Caco-2 (cell line): ENCODE measurements around the gene TCF12. TPM values are rescaled to one million over a fixed set of nuclear protein-coding genes. Genes with fewer than 3 reads are reported as not detected.

Experiments used
- BruUV-seq: library from RNA; stranded (reverse); fragments of 400-500 nt; replicated peaks from 2 replicates; lab custom pipeline; 2021; lab: Mats Ljungman, UMichigan
- CTCF ChIA-PET: fragments of 300-600 bp; sonication (Branson Sonifier 250); formaldehyde crosslinking; loops from one replicate; lab custom pipeline; 2022; ENCODE audit warnings: antibody characterized with exemption; lab: Charles Lee
- POLR2A ChIA-PET: fragments of 300-600 bp; sonication (Branson Sonifier 250); formaldehyde crosslinking; loops from one replicate; lab custom pipeline; 2022; ENCODE audit warnings: antibody characterized with exemption; lab: Charles Lee
- DNase-seq, 2 experiments: peaks; one replicate each; pipeline versions ENCODE4 v3.0.0 to v3.0.0-alpha.2; 2020 to 2022
- H3K27me3 ChIP-seq: replicated peaks from 2 replicates; pipeline ENCODE4 v1.6.0; 2011; ENCODE audit warnings: low read length; ENCODE audit not compliant: control insufficient read depth, insufficient read depth
- H3K36me3 ChIP-seq: 2 replicates; pipeline ENCODE4 v1.5.1; 2011; ENCODE audit warnings: low read length; ENCODE audit not compliant: control insufficient read depth, insufficient read depth
- H3K4me1 ChIP-seq: fragments of 250-450 bp; sonication (Bioruptor Pico); 2 replicates; pipeline ENCODE4 v1.5.1; 2020; ENCODE audit warnings: mild to moderate bottlenecking
- H3K4me3 ChIP-seq: 2 replicates; pipeline ENCODE4 v1.5.1; 2011; ENCODE audit warnings: low read depth, mild to moderate bottlenecking, control low read depth, low read length
- H3K9me3 ChIP-seq: fragments of 250-450 bp; sonication (Bioruptor Pico); 2 replicates; pipeline ENCODE4 v1.5.1; 2020; ENCODE audit warnings: mild to moderate bottlenecking, moderate library complexity
- H3K27ac Mint-ChIP-seq: one replicate; pipeline ENCODE4 v1.8.0; 2022; ENCODE audit warnings: mixed read lengths; ENCODE audit not compliant: unreplicated experiment
- H3K27me3 Mint-ChIP-seq: one replicate; pipeline ENCODE4 v1.8.0; 2022; ENCODE audit warnings: mixed read lengths; ENCODE audit not compliant: insufficient read depth, unreplicated experiment
- H3K36me3 Mint-ChIP-seq: one replicate; pipeline ENCODE4 v1.8.0; 2022; ENCODE audit warnings: mild to moderate bottlenecking, mixed read lengths; ENCODE audit not compliant: insufficient read depth, unreplicated experiment
- H3K4me1 Mint-ChIP-seq: one replicate; pipeline ENCODE4 v1.8.0; 2022; ENCODE audit warnings: low read depth, mixed read lengths; ENCODE audit not compliant: unreplicated experiment
- H3K4me3 Mint-ChIP-seq: one replicate; pipeline ENCODE4 v1.8.0; 2022; ENCODE audit warnings: mild to moderate bottlenecking, moderate library complexity, mixed read lengths; ENCODE audit not compliant: unreplicated experiment
- H3K9me3 Mint-ChIP-seq: one replicate; pipeline ENCODE4 v1.8.0; 2022; ENCODE audit warnings: mixed read lengths; ENCODE audit not compliant: unreplicated experiment
- intact Hi-C: fragments of 100-400 bp; cut with micrococcal nuclease; formaldehyde crosslinking; loops from one replicate; pipeline ENCODE4 v1.10.0; 2022; ENCODE audit not compliant: unreplicated experiment
- total RNA-seq: library from RNA; stranded (reverse); gene quantifications from 2 replicates; pipeline ENCODE4 v1.2.3, GENCODE V29; 2022
- TF ChIP-seq, protein P1 (sequence below), 2 experiments: fragments of 200-600 bp in 1 of 2; IDR thresholded peaks; 1 replicate in 1 of 2; 2 replicates in 1 of 2; pipeline versions ENCODE4 v1.5.1 to v1.8.0; 2011 to 2022; ENCODE audit warnings: antibody characterized with exemption in 1 of 2, control low read depth in 1 of 2, inconsistent platforms in 1 of 2, low read depth in 1 of 2, low read length in 1 of 2, mild to moderate bottlenecking in 1 of 2, moderate library complexity in 1 of 2; ENCODE audit not compliant: insufficient read depth in 1 of 2, severe bottlenecking in 1 of 2, unreplicated experiment in 1 of 2

Gene TCF12
- total RNA-seq, 1 experiment from 2014 or later = 64.4 TPM

DNA sequence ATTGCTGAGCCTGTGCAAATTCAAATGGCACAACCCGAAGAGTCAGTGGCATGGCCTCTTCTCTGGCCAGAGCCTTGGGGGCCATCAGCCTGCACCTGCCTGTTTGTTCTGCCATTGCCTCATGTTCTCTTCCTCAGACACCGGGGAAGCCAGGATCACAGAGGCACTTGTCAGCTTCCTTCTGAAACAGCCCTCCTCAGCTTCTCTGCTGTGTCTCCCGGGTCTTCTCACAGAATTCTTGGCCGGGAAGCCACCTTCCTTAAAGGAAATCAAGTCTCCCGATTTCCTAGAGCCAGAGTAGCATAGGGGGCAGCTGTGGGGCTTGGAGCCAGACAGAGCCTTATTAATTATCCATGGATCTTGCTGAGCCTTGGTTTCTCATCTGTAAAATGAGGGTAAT lies 410.5 kb downstream of the TCF12 start:
- no peaks in the 10 kb centered on the region for H3K36me3 ChIP-seq
- no peak overlapping the region for H3K4me3 Mint-ChIP-seq
- no peaks in the 10 kb centered on the region for H3K9me3 Mint-ChIP-seq
- TF ChIP-seq, protein P1, sequence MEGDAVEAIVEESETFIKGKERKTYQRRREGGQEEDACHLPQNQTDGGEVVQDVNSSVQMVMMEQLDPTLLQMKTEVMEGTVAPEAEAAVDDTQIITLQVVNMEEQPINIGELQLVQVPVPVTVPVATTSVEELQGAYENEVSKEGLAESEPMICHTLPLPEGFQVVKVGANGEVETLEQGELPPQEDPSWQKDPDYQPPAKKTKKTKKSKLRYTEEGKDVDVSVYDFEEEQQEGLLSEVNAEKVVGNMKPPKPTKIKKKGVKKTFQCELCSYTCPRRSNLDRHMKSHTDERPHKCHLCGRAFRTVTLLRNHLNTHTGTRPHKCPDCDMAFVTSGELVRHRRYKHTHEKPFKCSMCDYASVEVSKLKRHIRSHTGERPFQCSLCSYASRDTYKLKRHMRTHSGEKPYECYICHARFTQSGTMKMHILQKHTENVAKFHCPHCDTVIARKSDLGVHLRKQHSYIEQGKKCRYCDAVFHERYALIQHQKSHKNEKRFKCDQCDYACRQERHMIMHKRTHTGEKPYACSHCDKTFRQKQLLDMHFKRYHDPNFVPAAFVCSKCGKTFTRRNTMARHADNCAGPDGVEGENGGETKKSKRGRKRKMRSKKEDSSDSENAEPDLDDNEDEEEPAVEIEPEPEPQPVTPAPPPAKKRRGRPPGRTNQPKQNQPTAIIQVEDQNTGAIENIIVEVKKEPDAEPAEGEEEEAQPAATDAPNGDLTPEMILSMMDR (IDR thresholded peaks at IDR 0.05; ENCODE audit: insufficient read depth in 1 of 2, low read depth in 1 of 2, low read length in 1 of 2, severe bottlenecking in 1 of 2, unreplicated experiment in 1 of 2) = no peak
- DNase-seq = no peak
- no peak overlapping the region for H3K4me3 ChIP-seq
- intact Hi-C loops = no loop called here
- no peaks in the 10 kb centered on the region for H3K27me3 ChIP-seq
- no peak overlapping the region for H3K27ac Mint-ChIP-seq
- no peaks in the 10 kb centered on the region for H3K9me3 ChIP-seq
- ChIA-PET POLR2A (no interaction called here), CTCF (no interaction called here)
- no peaks in the 10 kb centered on the region for H3K36me3 Mint-ChIP-seq
- no TSS peak for BruUV-seq
- H3K27me3 Mint-ChIP-seq = no peaks in the 10 kb centered on the region
- H3K4me1 Mint-ChIP-seq = peaks cover under 1% of the 10 kb centered on the region
- H3K4me1 ChIP-seq = peaks cover 27% of the 10 kb centered on the region

DNA sequence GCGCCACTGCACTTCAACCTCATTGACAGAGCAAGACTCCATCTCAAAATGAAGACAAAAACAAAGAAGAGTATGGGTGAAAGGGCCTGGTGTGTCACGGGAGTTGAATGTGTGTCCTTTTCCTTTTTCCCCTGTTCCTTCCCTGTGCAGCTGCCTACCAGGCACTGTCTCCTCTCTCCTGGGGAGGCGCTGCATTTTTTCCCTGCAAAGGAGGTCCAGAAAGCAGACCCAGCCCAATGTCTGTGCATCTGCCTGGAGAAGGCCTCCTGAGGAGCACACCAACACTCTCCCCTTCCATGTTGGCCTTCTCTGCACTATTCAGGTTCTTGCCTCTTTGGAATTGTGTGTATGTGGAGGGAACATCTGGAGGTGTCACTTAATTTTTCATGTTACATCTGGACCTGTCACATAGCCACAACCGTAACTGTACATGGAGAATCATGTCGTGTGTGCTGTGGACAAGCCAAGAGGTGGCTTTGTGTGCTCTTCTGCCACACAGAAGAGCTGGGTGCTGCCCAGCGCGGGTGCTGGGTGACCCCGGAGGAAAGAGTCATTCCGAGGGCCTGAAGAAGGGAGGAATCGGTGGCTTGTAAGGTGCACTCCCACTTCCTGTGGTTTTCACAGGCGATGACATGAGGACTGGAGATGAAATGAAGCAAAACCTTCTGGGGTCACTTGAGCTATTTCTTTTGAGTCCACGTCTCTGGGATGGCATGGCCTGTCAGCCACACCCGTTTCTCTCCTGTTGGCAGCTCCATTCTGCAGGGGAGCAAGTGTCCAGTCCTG lies 411.3 kb downstream of the TCF12 start:
- ChIA-PET CTCF (no interaction called here), POLR2A (no interaction called here)
- Mint-ChIP-seq H3K27me3 (no peaks in the 10 kb centered on the region), H3K4me1 (peaks cover 10% of the 10 kb centered on the region), H3K9me3 (no peaks in the 10 kb centered on the region), H3K36me3 (no peaks in the 10 kb centered on the region), H3K27ac (no peak overlapping the region), H3K4me3 (no peak overlapping the region)
- H3K4me3 ChIP-seq = no peak overlapping the region
- no peaks in the 10 kb centered on the region for H3K9me3 ChIP-seq
- H3K36me3 ChIP-seq = no peaks in the 10 kb centered on the region
- TF ChIP-seq, protein P1 (IDR thresholded peaks at IDR 0.05; ENCODE audit: insufficient read depth in 1 of 2, low read depth in 1 of 2, low read length in 1 of 2, severe bottlenecking in 1 of 2, unreplicated experiment in 1 of 2) = no peak
- H3K4me1 ChIP-seq = peaks cover 33% of the 10 kb centered on the region
- DNase-seq = no peak
- intact Hi-C loops = no loop called here
- BruUV-seq = no TSS peak
- no peaks in the 10 kb centered on the region for H3K27me3 ChIP-seq

- Mint-ChIP-seq H3K4me3 (no peak overlapping the region), H3K36me3 (no peaks in the 10 kb centered on the region), H3K27ac (no peak overlapping the region), H3K4me1 (peaks cover 14% of the 10 kb centered on the region), H3K27me3 (no peaks in the 10 kb centered on the region), H3K9me3 (no peaks in the 10 kb centered on the region)
- Histone ChIP-seq H3K4me3 (no peak overlapping the region), H3K9me3 (no peaks in the 10 kb centered on the region), H3K4me1 (peaks cover 33% of the 10 kb centered on the region), H3K36me3 (no peaks in the 10 kb centered on the region), H3K27me3 (no peaks in the 10 kb centered on the region)
- TF ChIP-seq, protein P1 (IDR thresholded peaks at IDR 0.05; ENCODE audit: insufficient read depth in 1 of 2, low read depth in 1 of 2, low read length in 1 of 2, severe bottlenecking in 1 of 2, unreplicated experiment in 1 of 2) = no peak
- no peak for DNase-seq
- intact Hi-C loops = no loop called here
- ChIA-PET CTCF (no interaction called here), POLR2A (no interaction called here)
- BruUV-seq = no TSS peak
These were observed 412.3 kb downstream of the TCF12 start for GRCh38 chr15:57330619-57331340.
